OCI-LY7 (cell line): ENCODE data around the gene SNX13. TPM values are rescaled to one million over a fixed set of nuclear protein-coding genes. Genes with fewer than 3 reads are reported as not detected.

Experiments
- BruUV-seq: library from RNA; stranded (reverse); fragments of 400-500 nt; replicated peaks from 2 replicates; lab custom pipeline; 2021; lab: Mats Ljungman, UMichigan
- CTCF ChIA-PET: fragments of 300-600 bp; sonication (Branson Sonifier 250); formaldehyde crosslinking; loops from one replicate; lab custom pipeline; 2022; ENCODE audit warnings: antibody characterized with exemption; ENCODE audit not compliant: unreplicated experiment; lab: Charles Lee
- POLR2A ChIA-PET: fragments of 300-600 bp; sonication (Branson Sonifier 250); formaldehyde crosslinking; loops from one replicate; lab custom pipeline; 2022; ENCODE audit warnings: antibody characterized with exemption; lab: Charles Lee
- DNase-seq: peaks from one replicate; pipeline ENCODE4 v3.0.0-alpha.2; 2015; ENCODE audit warnings: low spot score
- H2AFZ ChIP-seq: fragments of 200-600 bp; sonication (generic), shearing (Covaris generic); 2 replicates; pipeline ENCODE4 v1.6.1; 2014; ENCODE audit warnings: mild to moderate bottlenecking, antibody characterized with exemption, low read length, moderate library complexity
- H3K27ac ChIP-seq: fragments of 200-600 bp; sonication (generic); 2 replicates; pipeline ENCODE4 v1.5.1; 2014; ENCODE audit warnings: mixed run types, low read depth, mild to moderate bottlenecking, moderate library complexity, low read length, inconsistent platforms; ENCODE audit not compliant: poor library complexity, severe bottlenecking
- H3K36me3 ChIP-seq: fragments of 200-600 bp; sonication (generic); 2 replicates; pipeline ENCODE4 v1.6.1; 2014; ENCODE audit warnings: mild to moderate bottlenecking, antibody characterized with exemption, low read length, moderate library complexity, mixed read lengths; ENCODE audit not compliant: insufficient read depth
- H3K4me1 ChIP-seq: fragments of 200-600 bp; sonication (generic); 2 replicates; pipeline ENCODE4 v1.5.1; 2014; ENCODE audit warnings: mild to moderate bottlenecking, low read length; ENCODE audit not compliant: insufficient read depth, poor library complexity, severe bottlenecking
- H3K4me2 ChIP-seq: fragments of 200-600 bp; sonication (generic); 2 replicates; pipeline ENCODE4 v1.6.1; 2014; ENCODE audit warnings: mild to moderate bottlenecking, low read length
- H3K4me3 ChIP-seq: fragments of 200-600 bp; sonication (generic); 2 replicates; pipeline ENCODE4 v1.5.1; 2014; ENCODE audit warnings: mild to moderate bottlenecking, low read depth, low read length; ENCODE audit not compliant: poor library complexity, severe bottlenecking
- H3K79me2 ChIP-seq: fragments of 200-600 bp; sonication (generic); 2 replicates; pipeline ENCODE4 v1.6.1; 2016; ENCODE audit warnings: low read depth, mild to moderate bottlenecking, low read length, moderate library complexity, mixed read lengths; ENCODE audit not compliant: insufficient read depth
- H3K9me2 ChIP-seq: fragments of 200-600 bp; sonication (generic); 2 replicates; pipeline ENCODE4 v1.6.1; 2016; ENCODE audit warnings: mild to moderate bottlenecking, low read length, mixed read lengths; ENCODE audit not compliant: insufficient read depth
- H3K9me3 ChIP-seq: fragments of 200-600 bp; sonication (generic); 2 replicates; pipeline ENCODE4 v1.6.1; 2014; ENCODE audit warnings: mild to moderate bottlenecking, mixed run types, low read length, mixed read lengths
- H4K20me1 ChIP-seq: fragments of 200-600 bp; sonication (generic); 2 replicates; pipeline ENCODE4 v1.6.1; 2014; ENCODE audit warnings: mild to moderate bottlenecking, antibody characterized with exemption, low read length, moderate library complexity, mixed read lengths; ENCODE audit not compliant: insufficient read depth
- CTCF ChIP-seq: fragments of 200-600 bp; sonication (generic); conservative IDR thresholded peaks from 2 replicates; pipeline ENCODE4 v1.5.1; 2014; ENCODE audit warnings: mild to moderate bottlenecking, antibody characterized with exemption, low read length, moderate library complexity, mixed read lengths
- EZH2phosphoT487 ChIP-seq: fragments of 200-600 bp; sonication (generic); IDR thresholded peaks from 2 replicates; pipeline ENCODE4 v1.6.1; 2018; ENCODE audit warnings: low read depth, borderline replicate concordance, mild to moderate bottlenecking, mixed run types, antibody characterized with exemption, low read length, moderate library complexity, mixed read lengths
- intact Hi-C: fragments of 100-400 bp; cut with micrococcal nuclease; formaldehyde crosslinking; loops from one replicate; pipeline ENCODE4 v1.10.0; 2022; ENCODE audit not compliant: unreplicated experiment
- total RNA-seq, 2 experiments: library from RNA; depleted of rRNA in 1 of 2; stranded (reverse); fragments of >200 nt in 1 of 2; shearing (Covaris generic) in 1 of 2; gene quantifications; 2 replicates each; pipeline ENCODE4 v1.2.3, GENCODE V29; 2014 to 2022

The SNX13 gene
- total RNA-seq, 2 experiments from 2014 or later = 20.0 to 32.6 TPM

- Histone ChIP-seq H3K36me3 (peaks cover 46% of the 10 kb centered on the region), H3K4me3 (no peak overlapping the region), H3K4me2 (no peak overlapping the region), H3K79me2 (no peaks in the 10 kb centered on the region), H3K27ac (no peak overlapping the region), H2AFZ (no peak overlapping the region), H4K20me1 (no peaks in the 10 kb centered on the region), H3K9me2 (no peaks in the 10 kb centered on the region), H3K4me1 (no peaks in the 10 kb centered on the region), H3K9me3 (no peaks in the 10 kb centered on the region)
- no peak for DNase-seq
- intact Hi-C loops = no loop called here
- BruUV-seq = no TSS peak
- TF ChIP-seq EZH2phosphoT487 (no peak), CTCF (no peak)
- ChIA-PET CTCF (no interaction called here), POLR2A (no interaction called here)
These were observed 77.0 kb downstream of the SNX13 start for GRCh38 chr7:17863095-17863808.

GRCh38 chr7:17856251-17856650 is 84.0 kb downstream of the SNX13 start:
- no peaks in the 10 kb centered on the region for H3K79me2 ChIP-seq
- no peak overlapping the region for H2AFZ ChIP-seq
- intact Hi-C loops = no loop called here
- ChIA-PET POLR2A (interaction anchor here (0.7 to 1.1 kb wide), 2 partner anchors 86 to 1450 kb away, joined by 3 to 6 read pairs; no protein-coding TSS in a partner anchor), CTCF (no interaction called here)
- peaks cover 24% of the 10 kb centered on the region for H3K36me3 ChIP-seq
- no peak overlapping the region for H3K27ac ChIP-seq
- no peaks in the 10 kb centered on the region for H3K9me2 ChIP-seq
- H3K4me3 ChIP-seq = no peak overlapping the region
- H4K20me1 ChIP-seq = no peaks in the 10 kb centered on the region
- TF ChIP-seq EZH2phosphoT487 (no peak), CTCF (no peak)
- BruUV-seq = no TSS peak
- H3K9me3 ChIP-seq = peaks cover 9% of the 10 kb centered on the region; the same call in 1 of the 2 replicates
- H3K4me1 ChIP-seq = no peaks in the 10 kb centered on the region
- no peak overlapping the region for H3K4me2 ChIP-seq
- DNase-seq = no peak

- ChIA-PET POLR2A (interaction anchor here (0.5 to 1.1 kb wide), 3 partner anchors 33 to 62 kb away, joined by 3 read pairs; no protein-coding TSS in a partner anchor), CTCF (no interaction called here)
- peaks cover 9% of the 10 kb centered on the region; the same call in 1 of the 2 replicates for H3K9me3 ChIP-seq
- H3K27ac ChIP-seq = no peak overlapping the region
- no peaks in the 10 kb centered on the region for H3K4me1 ChIP-seq
- no peak for DNase-seq
- H3K4me3 ChIP-seq = no peak overlapping the region
- BruUV-seq = no TSS peak
- intact Hi-C loops = no loop called here
- no peaks in the 10 kb centered on the region for H4K20me1 ChIP-seq
- no peak overlapping the region for H2AFZ ChIP-seq
- no peak overlapping the region for H3K4me2 ChIP-seq
- no peaks in the 10 kb centered on the region for H3K79me2 ChIP-seq
- TF ChIP-seq EZH2phosphoT487 (no peak), CTCF (no peak)
- H3K36me3 ChIP-seq = peaks cover 20% of the 10 kb centered on the region
- no peaks in the 10 kb centered on the region for H3K9me2 ChIP-seq
These were observed 85.1 kb downstream of the SNX13 start for GRCh38 chr7:17855202-17855601.
